Natural killer cell (primary cell): ENCODE measurements around the gene LRRN3. TPM values are rescaled to one million over a fixed set of nuclear protein-coding genes. Genes with fewer than 3 reads are reported as not detected.

Experiments used
- ATAC-seq, 3 donors: fragments of 150-1000 bp in 2 of 3; fragments of 200-7000 bp in 1 of 3; cut with Tn5 transposase; 1 replicate in 1 of 3; 2 replicates in 2 of 3; pipeline ENCODE4 v1.10.0; 2021; ENCODE audit warnings: mild to moderate bottlenecking in 2 of 3, moderate library complexity in 2 of 3
- DNase-seq, 2 donors: peaks; one replicate each; pipeline versions ENCODE4 v3.0.0 to v3.0.0-alpha.2; 2013 to 2021; ENCODE audit warnings: mixed read lengths in 1 of 2
- H3K27ac ChIP-seq: one replicate; pipeline ENCODE4 v1.5.1; 2013; ENCODE audit warnings: mild to moderate bottlenecking, low read length
- H3K27me3 ChIP-seq: one replicate; pipeline ENCODE4 v1.6.1; 2013; ENCODE audit warnings: low read length; ENCODE audit not compliant: control insufficient read depth, insufficient read depth
- H3K36me3 ChIP-seq: one replicate; pipeline ENCODE4 v1.6.1; 2013; ENCODE audit warnings: low read length; ENCODE audit not compliant: control insufficient read depth, insufficient read depth
- H3K4me1 ChIP-seq: one replicate; pipeline ENCODE4 v1.6.1; 2013; ENCODE audit warnings: low read length; ENCODE audit not compliant: control insufficient read depth, insufficient read depth
- H3K4me3 ChIP-seq: one replicate; pipeline ENCODE4 v1.5.1; 2013; ENCODE audit warnings: low read length
- H3K9me3 ChIP-seq: one replicate; pipeline ENCODE4 v1.6.1; 2013; ENCODE audit warnings: low read length; ENCODE audit not compliant: control insufficient read depth, insufficient read depth
- H3K27ac Mint-ChIP-seq, 2 donors: one replicate each; pipeline ENCODE4 v1.8.0; 2022; ENCODE audit warnings: mild to moderate bottlenecking in 2 of 2, mixed read lengths in 2 of 2, moderate library complexity in 1 of 2
- H3K27me3 Mint-ChIP-seq, 2 donors: one replicate each; pipeline ENCODE4 v1.8.0; 2022; ENCODE audit warnings: low read depth in 2 of 2, mixed read lengths in 2 of 2
- H3K36me3 Mint-ChIP-seq: one replicate; pipeline ENCODE4 v1.8.0; 2022; ENCODE audit warnings: mixed read lengths
- H3K4me1 Mint-ChIP-seq, 2 donors: one replicate each; pipeline ENCODE4 v1.8.0; 2022; ENCODE audit warnings: mixed read lengths in 2 of 2
- H3K4me3 Mint-ChIP-seq: one replicate; pipeline ENCODE4 v1.8.0; 2022; ENCODE audit warnings: mild to moderate bottlenecking, moderate library complexity, mixed read lengths
- H3K9me3 Mint-ChIP-seq, 2 donors: one replicate each; pipeline ENCODE4 v1.8.0; 2022; ENCODE audit warnings: mixed read lengths in 2 of 2
- CTCF ChIP-seq: fragments of 200-600 bp; IDR thresholded peaks from one replicate; pipeline ENCODE4 v1.8.0; 2022; ENCODE audit warnings: antibody characterized with exemption
- WGBS: methylation state at CpG from one replicate; pipeline ENCODE4 v1.1.7; 2013; ENCODE audit warnings: missing lambda C conversion rate; ENCODE audit not compliant: insufficient coverage; 5-methylcytosine and 5-hydroxymethylcytosine counted together
- intact Hi-C: fragments of 100-400 bp; cut with micrococcal nuclease; formaldehyde crosslinking; loops from one replicate; pipeline ENCODE4 v1.14.2; 2022
- total RNA-seq, 4 donors: library from RNA; stranded (reverse); fragments of 120-200 nt in 1 of 4; gene quantifications; one replicate each; pipeline versions ENCODE4 v1.2.3 to v1.2.4, GENCODE V29; 2013 to 2022

LRRN3 gene
- total RNA-seq, 3 donors from 2014 or later (not counting 1 experiment from before 2014, with no cell fraction given) = 0.27 to 0.90 TPM; not detected in 1

- Histone ChIP-seq H3K4me3 (no peak overlapping the region), H3K27me3 (no peaks in the 10 kb centered on the region), H3K4me1 (no peaks in the 10 kb centered on the region), H3K9me3 (no peaks in the 10 kb centered on the region), H3K36me3 (no peaks in the 10 kb centered on the region), H3K27ac (no peak overlapping the region)
- Mint-ChIP-seq H3K9me3 (peaks cover 2 to 4% of the 10 kb centered on the region in 2 donors), H3K27ac (no peak overlapping the region), H3K27me3 (no peaks in the 10 kb centered on the region), H3K36me3 (no peaks in the 10 kb centered on the region), H3K4me3 (no peak overlapping the region), H3K4me1 (no peaks in the 10 kb centered on the region)
- no peak for TF ChIP-seq CTCF
- no peak for DNase-seq
- ATAC-seq = no peak
- intact Hi-C loops = no loop called here
These were observed 45.5 kb upstream of the LRRN3 start for GRCh38 chr7:111045449-111045848.

GRCh38 chr7:111047595-111047994 is 43.3 kb upstream of the LRRN3 start:
- whole genome bisulfite sequencing = 97% methylated on average over 3 of the region's 4 CpGs
- no peaks in the 10 kb centered on the region for H3K27me3 Mint-ChIP-seq
- no peaks in the 10 kb centered on the region for H3K27me3 ChIP-seq
- H3K36me3 Mint-ChIP-seq = no peaks in the 10 kb centered on the region
- TF ChIP-seq CTCF = no peak
- intact Hi-C loops = no loop called here
- H3K27ac ChIP-seq = no peak overlapping the region
- no peaks in the 10 kb centered on the region for H3K9me3 ChIP-seq
- H3K27ac Mint-ChIP-seq = no peak overlapping the region
- H3K4me3 Mint-ChIP-seq = no peak overlapping the region
- DNase-seq = no peak
- no peaks in the 10 kb centered on the region for H3K4me1 ChIP-seq
- no peaks in the 10 kb centered on the region for H3K4me1 Mint-ChIP-seq
- peaks cover 2 to 4% of the 10 kb centered on the region in 2 donors for H3K9me3 Mint-ChIP-seq
- H3K36me3 ChIP-seq = no peaks in the 10 kb centered on the region
- no peak for ATAC-seq
- no peak overlapping the region for H3K4me3 ChIP-seq

GRCh38 chr7:111049971-111050680 is 40.8 kb upstream of the LRRN3 start:
- H3K27ac Mint-ChIP-seq = no peak overlapping the region
- ATAC-seq (no peak), DNase-seq (no peak)
- no peak overlapping the region for H3K4me3 Mint-ChIP-seq
- Histone ChIP-seq H3K4me3 (no peak overlapping the region), H3K4me1 (no peaks in the 10 kb centered on the region), H3K27me3 (no peaks in the 10 kb centered on the region), H3K36me3 (no peaks in the 10 kb centered on the region), H3K9me3 (no peaks in the 10 kb centered on the region), H3K27ac (no peak overlapping the region)
- no peaks in the 10 kb centered on the region for H3K4me1 Mint-ChIP-seq
- intact Hi-C loops = no loop called here
- H3K27me3 Mint-ChIP-seq = no peaks in the 10 kb centered on the region
- no peaks in the 10 kb centered on the region for H3K36me3 Mint-ChIP-seq
- 89% methylated on average over 4 of the region's 7 CpGs for WGBS
- H3K9me3 Mint-ChIP-seq = peaks cover 2 to 4% of the 10 kb centered on the region in 2 donors
- TF ChIP-seq CTCF = no peak

- no peak overlapping the region for H3K4me3 ChIP-seq
- Mint-ChIP-seq H3K4me3 (no peak overlapping the region), H3K4me1 (no peaks in the 10 kb centered on the region), H3K27me3 (no peaks in the 10 kb centered on the region), H3K9me3 (peaks cover 2% of the 10 kb centered on the region in 2 donors), H3K27ac (no peak overlapping the region), H3K36me3 (no peaks in the 10 kb centered on the region)
- H3K9me3 ChIP-seq = no peaks in the 10 kb centered on the region
- H3K36me3 ChIP-seq = no peaks in the 10 kb centered on the region
- ATAC-seq (no peak), DNase-seq (no peak)
- 95% methylated on average over 2 of the region's 2 CpGs for WGBS
- TF ChIP-seq CTCF = no peak
- H3K27ac ChIP-seq = no peak overlapping the region
- no peaks in the 10 kb centered on the region for H3K27me3 ChIP-seq
- H3K4me1 ChIP-seq = no peaks in the 10 kb centered on the region
- intact Hi-C loops = no loop called here
These were observed 40.0 kb upstream of the LRRN3 start for GRCh38 chr7:111050875-111051416.
